ENCODE results near the gene TTC28. TPM values are rescaled to one million over a fixed set of nuclear protein-coding genes. Genes with fewer than 3 reads are reported as not detected.
A peak's percentile ranks its signal among the peaks of the same experiment; 100 is the strongest.

Gene TTC28
- total and polyA plus RNA-seq, 7 donors: 1.2 to 12.1 (median 3.5) TPM

DNA sequence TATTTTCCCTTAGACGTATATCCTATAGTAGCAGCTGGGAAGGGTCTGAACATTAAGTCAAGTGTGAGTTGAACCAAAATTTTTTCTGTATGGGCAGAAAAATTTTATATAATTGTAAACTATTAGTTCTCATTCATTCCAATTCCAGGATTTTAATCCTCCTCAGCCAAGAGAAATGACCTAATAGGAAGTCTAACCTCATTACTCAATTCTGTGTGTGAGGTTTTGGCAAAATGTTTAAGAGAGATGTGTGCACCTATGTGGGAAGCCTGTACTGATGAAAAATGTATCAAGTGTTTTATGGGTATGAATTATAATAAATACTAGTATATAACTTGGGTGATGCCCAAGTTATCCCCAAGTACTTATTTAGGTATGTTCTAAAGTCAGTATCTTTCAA lies 449.0 kb downstream of the TTC28 start:
- no peak for DNase-seq
- H3K9me3 ChIP-seq: no peaks in the 10 kb centered on the region
- H3K36me3 ChIP-seq (ENCODE audit: insufficient read depth in 1 of 2, low read depth in 1 of 2): no peaks in the 10 kb centered on the region
- no peaks in the 10 kb centered on the region for H3K27me3 ChIP-seq (ENCODE audit: insufficient read depth in 3 of 3, low read length in 2 of 3)
- no peaks in the 10 kb centered on the region for H3K4me1 ChIP-seq
- 71 to 82% (median 82%) methylated on average over 1 of the region's 1 CpG for WGBS, 3 donors
- no peak overlapping the region for H3K27ac ChIP-seq
- no peak overlapping the region for H3K4me3 ChIP-seq
- TF ChIP-seq, protein P1, sequence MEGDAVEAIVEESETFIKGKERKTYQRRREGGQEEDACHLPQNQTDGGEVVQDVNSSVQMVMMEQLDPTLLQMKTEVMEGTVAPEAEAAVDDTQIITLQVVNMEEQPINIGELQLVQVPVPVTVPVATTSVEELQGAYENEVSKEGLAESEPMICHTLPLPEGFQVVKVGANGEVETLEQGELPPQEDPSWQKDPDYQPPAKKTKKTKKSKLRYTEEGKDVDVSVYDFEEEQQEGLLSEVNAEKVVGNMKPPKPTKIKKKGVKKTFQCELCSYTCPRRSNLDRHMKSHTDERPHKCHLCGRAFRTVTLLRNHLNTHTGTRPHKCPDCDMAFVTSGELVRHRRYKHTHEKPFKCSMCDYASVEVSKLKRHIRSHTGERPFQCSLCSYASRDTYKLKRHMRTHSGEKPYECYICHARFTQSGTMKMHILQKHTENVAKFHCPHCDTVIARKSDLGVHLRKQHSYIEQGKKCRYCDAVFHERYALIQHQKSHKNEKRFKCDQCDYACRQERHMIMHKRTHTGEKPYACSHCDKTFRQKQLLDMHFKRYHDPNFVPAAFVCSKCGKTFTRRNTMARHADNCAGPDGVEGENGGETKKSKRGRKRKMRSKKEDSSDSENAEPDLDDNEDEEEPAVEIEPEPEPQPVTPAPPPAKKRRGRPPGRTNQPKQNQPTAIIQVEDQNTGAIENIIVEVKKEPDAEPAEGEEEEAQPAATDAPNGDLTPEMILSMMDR (IDR thresholded peaks at IDR 0.05): no peak
- no peak for ATAC-seq
- intact Hi-C loops (cut with DNase I): no loop called here

DNA sequence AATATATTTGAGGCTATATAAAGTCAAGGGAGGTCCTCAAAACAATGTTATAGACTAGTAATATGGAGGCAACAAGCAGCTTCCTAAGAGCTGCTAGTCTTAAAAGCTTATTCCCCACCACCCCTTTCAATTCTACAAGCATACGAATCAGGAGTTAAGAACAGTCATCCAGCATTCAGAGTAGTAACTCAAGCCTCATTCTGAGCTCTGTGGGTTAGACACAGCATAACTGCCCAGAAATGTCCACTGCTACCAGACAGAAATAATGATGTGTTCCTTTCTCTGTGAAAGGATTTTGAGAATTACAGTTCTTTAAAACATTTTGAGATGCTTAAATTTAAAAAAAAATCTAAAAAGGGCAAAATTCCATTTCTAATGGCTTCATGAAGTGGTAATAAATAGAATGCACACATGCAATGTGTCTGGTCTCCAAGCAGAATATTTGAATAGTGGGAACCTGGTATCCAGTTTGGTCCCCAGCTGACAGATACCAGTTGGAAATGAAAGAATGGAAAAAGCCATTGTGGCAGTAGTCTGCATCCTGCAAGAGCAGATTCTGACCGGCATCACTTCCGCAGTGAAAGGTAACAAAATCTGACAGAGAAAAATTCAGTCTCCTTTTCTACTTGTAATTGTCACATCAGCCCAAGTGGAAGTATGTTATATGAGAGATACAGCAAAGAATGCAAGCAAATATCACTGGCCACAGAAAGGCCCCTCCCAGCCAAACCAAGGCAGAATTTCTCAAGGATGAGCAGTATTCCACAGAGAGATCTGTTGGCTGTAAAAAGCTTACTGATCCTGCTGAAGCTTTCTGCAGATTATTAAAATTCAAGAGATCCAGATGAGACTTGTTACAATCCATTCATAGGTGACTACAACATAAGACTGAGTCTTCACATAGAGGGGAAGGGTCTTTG lies 449.8 kb downstream of the TTC28 start:
- H3K9me3 ChIP-seq: no peaks in the 10 kb centered on the region
- WGBS, 3 donors: 78 to 91% (median 87%) methylated on average over 3 of the region's 3 CpGs
- no peaks in the 10 kb centered on the region for H3K36me3 ChIP-seq (ENCODE audit: insufficient read depth in 1 of 2, low read depth in 1 of 2)
- no peak overlapping the region for H3K4me3 ChIP-seq
- TF ChIP-seq, protein P1 (IDR thresholded peaks at IDR 0.05): no peak
- DNase-seq (peak in 1 of 2 donors; percentile 26), ATAC-seq (no peak)
- intact Hi-C loops (cut with DNase I): no loop called here
- H3K4me1 ChIP-seq: no peaks in the 10 kb centered on the region
- H3K27me3 ChIP-seq (ENCODE audit: insufficient read depth in 3 of 3, low read length in 2 of 3): no peaks in the 10 kb centered on the region
- H3K27ac ChIP-seq: no peak overlapping the region

DNA sequence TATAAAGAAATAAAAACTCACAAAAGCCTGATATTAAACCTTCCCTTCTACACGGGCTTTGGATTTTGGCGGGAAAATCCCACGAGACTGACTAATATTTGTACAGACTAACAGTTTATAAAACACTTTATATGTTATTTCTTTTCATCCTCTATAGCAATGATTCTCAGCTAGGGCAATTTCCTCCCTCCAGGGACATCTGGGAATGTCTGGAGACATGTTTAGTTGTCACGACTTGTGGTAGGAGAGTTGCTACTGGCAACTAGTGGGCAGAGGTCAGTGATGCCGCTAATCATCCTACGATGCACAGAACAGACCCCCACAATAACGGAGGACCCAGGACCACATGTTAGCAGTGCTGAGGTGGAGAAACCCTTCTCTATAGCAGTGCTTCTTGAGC lies 455.8 kb downstream of the TTC28 start:
- WGBS, 3 donors: 67 to 70% (median 68%) methylated on average over 7 of the region's 7 CpGs
- intact Hi-C loops (cut with DNase I): no loop called here
- H3K4me3 ChIP-seq: no peak overlapping the region
- TF ChIP-seq, protein P1 (IDR thresholded peaks at IDR 0.05): no peak
- no peak for ATAC-seq
- no peak for DNase-seq
- no peaks in the 10 kb centered on the region for H3K27me3 ChIP-seq (ENCODE audit: insufficient read depth in 3 of 3, low read length in 2 of 3)
- no peak overlapping the region for H3K27ac ChIP-seq
- no peaks in the 10 kb centered on the region for H3K4me1 ChIP-seq
- no peaks in the 10 kb centered on the region for H3K36me3 ChIP-seq (ENCODE audit: insufficient read depth in 1 of 2, low read depth in 1 of 2)
- no peaks in the 10 kb centered on the region for H3K9me3 ChIP-seq

DNA sequence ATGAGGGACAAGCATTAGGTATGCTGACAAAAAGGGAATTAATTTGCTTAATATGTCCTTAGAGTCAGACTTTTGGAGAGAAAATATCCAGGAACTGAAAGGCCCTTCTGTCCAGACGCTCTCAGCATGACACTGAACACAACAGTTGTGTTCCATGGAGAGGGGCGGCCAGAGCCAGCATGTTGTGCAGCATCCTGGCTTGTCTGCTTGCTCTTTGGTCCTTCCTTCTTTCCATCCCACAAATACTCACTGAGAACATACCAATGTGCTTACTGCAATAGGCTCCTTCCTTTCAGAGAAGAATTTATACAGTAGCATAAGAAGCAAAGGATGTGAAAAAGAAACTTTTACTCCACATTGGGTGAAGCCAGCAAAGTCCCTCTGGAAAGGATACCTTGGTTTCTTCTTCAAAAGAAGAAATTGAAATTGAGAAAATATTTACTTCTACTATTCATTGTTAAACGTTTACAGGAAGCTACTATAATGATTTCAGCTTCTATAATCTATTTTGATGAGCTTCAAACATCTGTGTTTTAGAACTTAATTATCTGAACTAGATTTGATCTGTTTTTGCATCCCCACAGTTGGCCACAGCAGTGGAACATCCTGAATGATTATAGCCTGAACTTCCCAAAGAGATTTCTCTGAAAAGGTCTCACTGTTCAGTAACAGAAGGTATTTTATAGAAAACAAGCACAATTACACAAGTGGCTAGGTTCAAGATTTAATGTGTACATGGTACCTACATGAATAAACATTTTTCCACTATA lies 456.5 kb downstream of the TTC28 start:
- DNase-seq (no peak), ATAC-seq (no peak)
- H3K4me3 ChIP-seq: no peak overlapping the region
- TF ChIP-seq, protein P1 (IDR thresholded peaks at IDR 0.05): no peak
- no peaks in the 10 kb centered on the region for H3K9me3 ChIP-seq
- intact Hi-C loops (cut with DNase I): no loop called here
- H3K27ac ChIP-seq: no peak overlapping the region
- 60 to 66% (median 65%) methylated on average over 3 of the region's 3 CpGs for whole genome bisulfite sequencing, 3 donors
- H3K27me3 ChIP-seq (ENCODE audit: insufficient read depth in 3 of 3, low read length in 2 of 3): no peaks in the 10 kb centered on the region
- no peaks in the 10 kb centered on the region for H3K4me1 ChIP-seq
- no peaks in the 10 kb centered on the region for H3K36me3 ChIP-seq (ENCODE audit: insufficient read depth in 1 of 2, low read depth in 1 of 2)

Measured in psoas muscle (tissue), 8 donors.